Measurements from ENCODE around the gene PCDHA7.

GRCh38 chr5:140877262-140877581, 43.2 kb downstream of the PCDHA7 start:
- TF ChIP-seq CTCF (conservative IDR thresholded peaks at IDR 0.05; ENCODE audit: low read depth, low read length) (no peak), RAD21 (IDR thresholded peaks at IDR 0.05; ENCODE audit: low read length) (no peak), CHD1 (IDR thresholded peaks at IDR 0.05; ENCODE audit: low read depth, low read length) (no peak), POLR2A (IDR thresholded peaks at IDR 0.05; ENCODE audit: low read depth, low read length) (no peak), FOS (IDR thresholded peaks at IDR 0.05; ENCODE audit: low read depth, low read length) (no peak)

All from IMR-90 (cell line).